Measurements from ENCODE around the gene PRAC1.

- TF ChIP-seq TCF7 (CRISPR knock-in tag; IDR thresholded peaks at IDR 0.05; ENCODE audit: low read depth): no peak
- TF ChIP-seq CTCF (IDR thresholded peaks at IDR 0.05): no peak
- no peak for TF ChIP-seq ZNF281 (CRISPR knock-in tag; IDR thresholded peaks at IDR 0.05)
- TF ChIP-seq NR1H2 (CRISPR knock-in tag; IDR thresholded peaks at IDR 0.05): no peak
- no peak for TF ChIP-seq AFF4 (CRISPR knock-in tag; IDR thresholded peaks at IDR 0.05; ENCODE audit: borderline replicate concordance)
- no peak for TF ChIP-seq PREB (CRISPR knock-in tag; IDR thresholded peaks at IDR 0.05; ENCODE audit: borderline replicate concordance)
- TF ChIP-seq ARID4B (CRISPR knock-in tag; IDR thresholded peaks at IDR 0.05; ENCODE audit: borderline replicate concordance): no peak
- TF ChIP-seq ZNF121 (CRISPR knock-in tag; IDR thresholded peaks at IDR 0.05): no peak
- no peak for TF ChIP-seq USF1 (CRISPR knock-in tag; IDR thresholded peaks at IDR 0.05)
- no peak for TF ChIP-seq E2F4 (CRISPR knock-in tag; IDR thresholded peaks at IDR 0.05; ENCODE audit: borderline replicate concordance, low read depth)
- no peak for TF ChIP-seq ATF1 (CRISPR knock-in tag; IDR thresholded peaks at IDR 0.05)
- no peak for TF ChIP-seq ZNF263 (CRISPR knock-in tag; IDR thresholded peaks at IDR 0.05; ENCODE audit: low read depth)
- no peak for TF ChIP-seq PRRX2 (CRISPR knock-in tag; IDR thresholded peaks at IDR 0.05)
These were observed 31.7 kb downstream of the PRAC1 start for GRCh38 chr17:48690655-48691054.
